ENCODE results near the gene DDX25.

Gene DDX25

GRCh38 chr11:125929445-125930075 lies 25.3 kb downstream of the DDX25 start:
- Histone ChIP-seq H3K4me3 (ENCODE audit: low read length) (no peak overlapping the region), H3K4me1 (ENCODE audit: control insufficient read depth, insufficient read depth, low read length) (no peaks in the 10 kb centered on the region), H3K27me3 (replicated peaks; ENCODE audit: control insufficient read depth, insufficient read depth, low read length) (no peaks in the 10 kb centered on the region), H3K36me3 (ENCODE audit: control insufficient read depth, insufficient read depth, low read length, severe bottlenecking) (no peaks in the 10 kb centered on the region), H3K9ac (ENCODE audit: low read length) (no peak overlapping the region), H3K9me3 (ENCODE audit: control insufficient read depth, low read length) (no peaks in the 10 kb centered on the region)
- no peak for DNase-seq (ENCODE audit: low read depth)

GRCh38 chr11:125930076-125930450 lies 25.8 kb downstream of the DDX25 start:
- no peak for DNase-seq (ENCODE audit: low read depth)
- Histone ChIP-seq H3K4me1 (ENCODE audit: control insufficient read depth, insufficient read depth, low read length) (no peaks in the 10 kb centered on the region), H3K27me3 (replicated peaks; ENCODE audit: control insufficient read depth, insufficient read depth, low read length) (no peaks in the 10 kb centered on the region), H3K9ac (ENCODE audit: low read length) (no peak overlapping the region), H3K9me3 (ENCODE audit: control insufficient read depth, low read length) (no peaks in the 10 kb centered on the region), H3K36me3 (ENCODE audit: control insufficient read depth, insufficient read depth, low read length, severe bottlenecking) (no peaks in the 10 kb centered on the region), H3K4me3 (ENCODE audit: low read length) (no peak overlapping the region)

DNA sequence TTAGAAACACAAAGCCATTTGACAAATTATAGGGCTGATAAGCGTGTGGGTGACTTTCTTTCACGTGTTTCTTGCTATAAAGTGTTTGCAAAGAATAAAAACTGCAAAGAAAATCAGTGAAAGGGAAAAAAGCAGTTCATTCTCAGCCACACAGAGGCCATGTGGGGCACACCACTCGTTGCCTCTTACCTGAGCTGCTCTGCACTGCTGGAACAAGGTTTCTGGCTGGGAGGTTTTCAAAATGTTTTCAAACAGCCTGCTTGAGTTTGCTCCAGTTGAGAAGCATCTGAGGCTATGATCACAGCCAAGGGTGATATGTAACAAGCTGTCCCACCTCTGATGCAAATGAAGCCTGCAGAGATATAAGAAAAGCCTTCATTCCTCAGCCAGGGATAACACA lies 26.8 kb downstream of the DDX25 start:
- no peak overlapping the region for H3K9ac ChIP-seq (ENCODE audit: low read length)
- no peak for DNase-seq (ENCODE audit: low read depth)
- H3K9me3 ChIP-seq (ENCODE audit: control insufficient read depth, low read length), result no peaks in the 10 kb centered on the region
- H3K27me3 ChIP-seq (replicated peaks; ENCODE audit: control insufficient read depth, insufficient read depth, low read length), result no peaks in the 10 kb centered on the region
- H3K36me3 ChIP-seq (ENCODE audit: control insufficient read depth, insufficient read depth, low read length, severe bottlenecking), result no peaks in the 10 kb centered on the region
- H3K4me1 ChIP-seq (ENCODE audit: control insufficient read depth, insufficient read depth, low read length), result no peaks in the 10 kb centered on the region
- no peak overlapping the region for H3K4me3 ChIP-seq (ENCODE audit: low read length)

- Histone ChIP-seq H3K9ac (ENCODE audit: low read length) (no peak overlapping the region), H3K4me3 (ENCODE audit: low read length) (no peak overlapping the region), H3K27me3 (replicated peaks; ENCODE audit: control insufficient read depth, insufficient read depth, low read length) (no peaks in the 10 kb centered on the region), H3K9me3 (ENCODE audit: control insufficient read depth, low read length) (no peaks in the 10 kb centered on the region), H3K36me3 (ENCODE audit: control insufficient read depth, insufficient read depth, low read length, severe bottlenecking) (no peaks in the 10 kb centered on the region), H3K4me1 (ENCODE audit: control insufficient read depth, insufficient read depth, low read length) (no peaks in the 10 kb centered on the region)
- DNase-seq (ENCODE audit: low read depth), result no peak
These were observed 27.4 kb downstream of the DDX25 start for GRCh38 chr11:125931668-125932067.

GRCh38 chr11:125932301-125932700 lies 28.0 kb downstream of the DDX25 start:
- Histone ChIP-seq H3K4me1 (ENCODE audit: control insufficient read depth, insufficient read depth, low read length) (no peaks in the 10 kb centered on the region), H3K27me3 (replicated peaks; ENCODE audit: control insufficient read depth, insufficient read depth, low read length) (no peaks in the 10 kb centered on the region), H3K9me3 (ENCODE audit: control insufficient read depth, low read length) (no peaks in the 10 kb centered on the region), H3K9ac (ENCODE audit: low read length) (no peak overlapping the region), H3K4me3 (ENCODE audit: low read length) (no peak overlapping the region), H3K36me3 (ENCODE audit: control insufficient read depth, insufficient read depth, low read length, severe bottlenecking) (no peaks in the 10 kb centered on the region)
- DNase-seq (ENCODE audit: low read depth), result no peak

DNA sequence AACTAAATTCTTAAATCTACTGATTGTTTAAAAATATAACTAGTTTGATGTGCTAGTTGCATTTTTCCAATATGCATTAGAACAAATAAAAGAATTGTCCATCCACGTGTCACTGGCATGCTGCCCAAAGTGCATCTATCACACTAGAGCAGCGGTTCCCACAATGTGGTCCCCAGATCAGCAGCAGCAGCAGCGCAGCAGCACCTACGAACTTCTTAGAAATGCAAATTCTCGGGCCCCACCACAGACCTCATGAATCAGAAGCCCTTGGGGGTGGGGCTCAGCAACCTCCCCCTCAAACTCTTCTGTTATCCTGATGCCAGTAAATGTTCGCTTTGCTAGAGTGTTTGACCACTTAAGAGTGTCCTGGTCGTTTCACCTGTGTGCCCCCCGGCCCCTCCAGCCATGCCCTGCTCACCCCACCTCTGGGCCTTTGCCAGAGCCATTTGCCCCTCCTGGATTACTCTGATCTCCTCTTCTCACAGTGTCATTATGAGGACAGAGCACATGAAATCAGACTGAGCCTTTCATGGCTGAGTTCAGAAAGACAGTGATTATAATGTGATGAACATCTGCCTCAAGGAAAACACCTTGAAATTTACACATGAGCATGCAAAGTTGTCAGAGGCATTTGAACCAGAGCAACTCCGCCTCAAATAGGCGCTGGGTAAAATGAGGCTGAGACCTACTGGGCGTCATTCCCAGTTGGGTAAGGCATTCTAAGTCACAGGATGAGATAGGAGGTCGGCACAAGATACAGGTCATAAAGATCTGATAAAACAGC lies 28.9 kb downstream of the DDX25 start:
- H3K27me3 ChIP-seq (replicated peaks; ENCODE audit: control insufficient read depth, insufficient read depth, low read length), result no peaks in the 10 kb centered on the region
- no peak overlapping the region for H3K4me3 ChIP-seq (ENCODE audit: low read length)
- no peaks in the 10 kb centered on the region for H3K36me3 ChIP-seq (ENCODE audit: control insufficient read depth, insufficient read depth, low read length, severe bottlenecking)
- no peaks in the 10 kb centered on the region for H3K9me3 ChIP-seq (ENCODE audit: control insufficient read depth, low read length)
- DNase-seq (ENCODE audit: low read depth), result no peak
- H3K9ac ChIP-seq (ENCODE audit: low read length), result no peak overlapping the region
- H3K4me1 ChIP-seq (ENCODE audit: control insufficient read depth, insufficient read depth, low read length), result no peaks in the 10 kb centered on the region

GRCh38 chr11:125934473-125934872 lies 30.2 kb downstream of the DDX25 start:
- no peak for DNase-seq (ENCODE audit: low read depth)
- no peak overlapping the region for H3K9ac ChIP-seq (ENCODE audit: low read length)
- H3K27me3 ChIP-seq (replicated peaks; ENCODE audit: control insufficient read depth, insufficient read depth, low read length), result no peaks in the 10 kb centered on the region
- no peaks in the 10 kb centered on the region for H3K36me3 ChIP-seq (ENCODE audit: control insufficient read depth, insufficient read depth, low read length, severe bottlenecking)
- no peak overlapping the region for H3K4me3 ChIP-seq (ENCODE audit: low read length)
- H3K4me1 ChIP-seq (ENCODE audit: control insufficient read depth, insufficient read depth, low read length), result no peaks in the 10 kb centered on the region
- no peaks in the 10 kb centered on the region for H3K9me3 ChIP-seq (ENCODE audit: control insufficient read depth, low read length)

DNA sequence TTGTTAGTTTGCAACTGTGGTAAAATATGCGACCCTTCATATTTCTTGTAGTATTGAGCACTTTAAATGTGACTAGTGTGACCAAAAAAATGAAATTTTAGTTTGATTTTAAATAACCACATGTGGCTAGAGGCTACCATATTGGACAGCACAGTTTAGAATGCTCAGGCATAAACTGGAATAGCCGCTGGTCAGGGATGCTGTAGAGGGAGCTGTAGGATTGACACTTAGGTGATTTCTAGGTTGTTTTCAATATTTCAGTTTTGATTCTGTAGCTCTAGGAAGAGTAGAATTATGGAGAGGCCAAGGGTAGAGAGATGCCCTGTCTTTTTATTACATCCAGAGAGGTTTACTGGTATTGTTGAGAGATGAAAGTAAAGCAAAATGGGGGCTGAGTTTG lies 30.7 kb downstream of the DDX25 start:
- no peak for DNase-seq (ENCODE audit: low read depth)
- Histone ChIP-seq H3K9ac (ENCODE audit: low read length) (no peak overlapping the region), H3K36me3 (ENCODE audit: control insufficient read depth, insufficient read depth, low read length, severe bottlenecking) (no peaks in the 10 kb centered on the region), H3K9me3 (ENCODE audit: control insufficient read depth, low read length) (no peaks in the 10 kb centered on the region), H3K4me3 (ENCODE audit: low read length) (no peak overlapping the region), H3K27me3 (replicated peaks; ENCODE audit: control insufficient read depth, insufficient read depth, low read length) (no peaks in the 10 kb centered on the region), H3K4me1 (ENCODE audit: control insufficient read depth, insufficient read depth, low read length) (no peaks in the 10 kb centered on the region)

DNA sequence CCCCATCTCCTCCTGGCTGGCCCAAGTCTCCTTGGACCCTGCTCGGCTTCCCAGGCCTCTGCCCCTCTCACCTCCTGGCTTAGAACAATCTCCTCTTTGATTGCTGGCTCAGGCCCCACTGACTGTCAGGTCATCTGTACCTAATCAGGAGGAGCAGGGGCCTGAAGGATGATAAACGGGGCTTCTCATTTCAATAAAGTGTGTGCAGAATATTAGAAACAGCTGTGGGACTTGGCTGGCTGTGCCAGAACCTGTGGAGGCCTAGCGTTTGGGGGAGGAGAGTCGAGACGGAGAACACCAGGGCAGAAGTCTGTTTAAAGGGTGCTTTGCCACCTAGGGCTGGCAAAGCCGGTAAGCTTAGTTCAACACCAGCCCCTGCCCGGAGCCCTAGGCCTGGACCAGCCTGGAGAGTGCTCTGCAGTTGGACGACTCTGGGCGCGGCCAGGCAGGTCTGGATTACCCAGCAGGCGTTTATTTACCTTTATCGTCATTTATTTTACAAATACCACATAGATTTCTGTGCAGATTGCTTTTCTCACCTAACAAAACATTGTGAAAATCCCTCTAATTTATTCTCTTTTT lies 31.4 kb downstream of the DDX25 start:
- Histone ChIP-seq H3K9me3 (ENCODE audit: control insufficient read depth, low read length) (no peaks in the 10 kb centered on the region), H3K27me3 (replicated peaks; ENCODE audit: control insufficient read depth, insufficient read depth, low read length) (no peaks in the 10 kb centered on the region), H3K4me1 (ENCODE audit: control insufficient read depth, insufficient read depth, low read length) (no peaks in the 10 kb centered on the region), H3K36me3 (ENCODE audit: control insufficient read depth, insufficient read depth, low read length, severe bottlenecking) (no peaks in the 10 kb centered on the region), H3K9ac (ENCODE audit: low read length) (no peak overlapping the region), H3K4me3 (ENCODE audit: low read length) (no peak overlapping the region)
- DNase-seq (ENCODE audit: low read depth), result peak; percentile 65

- DNase-seq (ENCODE audit: low read depth), result no peak
- no peak overlapping the region for H3K9ac ChIP-seq (ENCODE audit: low read length)
- no peak overlapping the region for H3K4me3 ChIP-seq (ENCODE audit: low read length)
- H3K4me1 ChIP-seq (ENCODE audit: control insufficient read depth, insufficient read depth, low read length), result no peaks in the 10 kb centered on the region
- H3K36me3 ChIP-seq (ENCODE audit: control insufficient read depth, insufficient read depth, low read length, severe bottlenecking), result no peaks in the 10 kb centered on the region
- no peaks in the 10 kb centered on the region for H3K27me3 ChIP-seq (replicated peaks; ENCODE audit: control insufficient read depth, insufficient read depth, low read length)
- H3K9me3 ChIP-seq (ENCODE audit: control insufficient read depth, low read length), result no peaks in the 10 kb centered on the region
These were observed 34.1 kb downstream of the DDX25 start for GRCh38 chr11:125938418-125938817.

DNA sequence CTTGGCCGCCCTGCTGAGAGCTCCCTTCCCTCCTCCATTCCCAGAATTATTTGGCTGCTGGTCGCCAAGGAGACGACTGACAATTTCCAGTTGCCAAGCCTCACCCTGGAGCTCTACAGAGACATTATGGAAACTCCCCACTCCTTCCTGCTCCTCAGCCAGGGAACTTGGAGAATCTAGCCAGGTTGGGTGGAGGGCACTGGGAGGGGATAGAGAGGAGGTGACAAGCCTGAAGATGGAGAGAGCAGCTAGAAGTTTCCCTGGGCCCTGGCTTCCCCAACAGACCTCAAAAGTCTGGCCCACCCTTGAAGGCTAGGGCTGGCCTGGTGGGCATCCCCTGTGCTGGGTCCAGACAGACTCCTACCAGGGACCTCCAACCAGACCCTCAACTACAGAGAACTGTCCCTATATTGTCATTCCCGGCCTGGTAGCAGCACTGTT lies 34.8 kb downstream of the DDX25 start:
- H3K36me3 ChIP-seq (ENCODE audit: control insufficient read depth, insufficient read depth, low read length, severe bottlenecking), result no peaks in the 10 kb centered on the region
- H3K9me3 ChIP-seq (ENCODE audit: control insufficient read depth, low read length), result no peaks in the 10 kb centered on the region
- no peaks in the 10 kb centered on the region for H3K4me1 ChIP-seq (ENCODE audit: control insufficient read depth, insufficient read depth, low read length)
- H3K4me3 ChIP-seq (ENCODE audit: low read length), result no peak overlapping the region
- DNase-seq (ENCODE audit: low read depth), result no peak
- no peak overlapping the region for H3K9ac ChIP-seq (ENCODE audit: low read length)
- no peaks in the 10 kb centered on the region for H3K27me3 ChIP-seq (replicated peaks; ENCODE audit: control insufficient read depth, insufficient read depth, low read length)
